SU-DHL-6 (cell line): ENCODE measurements around the gene NGF.

Source experiments
- H2AFZ ChIP-seq: fragments of 200-600 bp; sonication (generic); 2 replicates; pipeline ENCODE4 v1.6.1; 2014; ENCODE audit warnings: low read depth, mild to moderate bottlenecking, moderate library complexity, mixed read lengths, antibody characterized with exemption, low read length; ENCODE audit not compliant: severe bottlenecking
- H3F3A ChIP-seq: fragments of 200-600 bp; shearing (Covaris generic); 2 replicates; pipeline ENCODE4 v1.6.0; 2016; ENCODE audit warnings: antibody characterized with exemption, mild to moderate bottlenecking; ENCODE audit not compliant: insufficient read depth
- H3K27ac ChIP-seq: fragments of 200-600 bp; sonication (generic); 2 replicates; pipeline ENCODE4 v1.5.1; 2016; ENCODE audit warnings: low read depth, mild to moderate bottlenecking, low read length, moderate library complexity, mixed read lengths
- H3K27me3 ChIP-seq: fragments of 200-600 bp; sonication (generic), shearing (Covaris generic); 2 replicates; pipeline ENCODE4 v1.6.0; 2014; ENCODE audit warnings: mild to moderate bottlenecking, low read length
- H3K36me3 ChIP-seq: fragments of 200-600 bp; sonication (generic); 2 replicates; pipeline ENCODE4 v1.6.1; 2014; ENCODE audit warnings: mild to moderate bottlenecking, low read length, mixed read lengths
- H3K4me2 ChIP-seq: fragments of 300-600, 200-600 bp; shearing (Covaris generic), sonication (generic); 2 replicates; pipeline ENCODE4 v1.6.0; 2014; ENCODE audit warnings: low read length, low read depth, mild to moderate bottlenecking; ENCODE audit not compliant: poor library complexity, severe bottlenecking
- H3K4me3 ChIP-seq: fragments of 200-600 bp; sonication (generic); 2 replicates; pipeline ENCODE4 v1.5.1; 2014; ENCODE audit warnings: antibody characterized with exemption, low read length, mild to moderate bottlenecking, mixed read lengths; ENCODE audit not compliant: insufficient read depth, poor library complexity, severe bottlenecking
- H3K79me2 ChIP-seq: fragments of 200-600 bp; sonication (generic); 2 replicates; pipeline ENCODE4 v1.6.1; 2014; ENCODE audit warnings: mild to moderate bottlenecking, low read length, moderate library complexity; ENCODE audit not compliant: insufficient read depth
- H3K9ac ChIP-seq: fragments of 200-600 bp; sonication (generic); 2 replicates; pipeline ENCODE4 v1.7.0; 2014; ENCODE audit warnings: mild to moderate bottlenecking, low read length
- H3K9me2 ChIP-seq: fragments of 200-600 bp; sonication (generic); replicated peaks from 2 replicates; pipeline ENCODE4 v1.6.1; 2014; ENCODE audit warnings: low read length; ENCODE audit not compliant: insufficient read depth
- H3K9me3 ChIP-seq: fragments of 200-600 bp; sonication (generic); 2 replicates; pipeline ENCODE4 v1.6.1; 2014; ENCODE audit warnings: low read length, mixed read lengths; ENCODE audit not compliant: insufficient read depth
- H4K20me1 ChIP-seq: fragments of 200-600 bp; sonication (generic); 2 replicates; pipeline ENCODE4 v1.6.1; 2014; ENCODE audit warnings: low read depth, mild to moderate bottlenecking, antibody characterized with exemption, low read length, moderate library complexity, mixed read lengths
- EZH2phosphoT487 ChIP-seq: fragments of 200-600 bp; sonication (generic), shearing (Covaris generic); conservative IDR thresholded peaks from 2 replicates; pipeline ENCODE4 v1.6.1; 2018; ENCODE audit warnings: mild to moderate bottlenecking, antibody characterized with exemption, low read length, moderate library complexity, mixed read lengths
- TF ChIP-seq, protein P1 (sequence below): fragments of 200-600 bp; sonication (generic); IDR thresholded peaks from one replicate; pipeline ENCODE4 v1.5.1; 2017; ENCODE audit warnings: antibody characterized with exemption, mild to moderate bottlenecking, low read length, moderate library complexity; ENCODE audit not compliant: insufficient read depth, poor library complexity, severe bottlenecking

NGF gene

DNA sequence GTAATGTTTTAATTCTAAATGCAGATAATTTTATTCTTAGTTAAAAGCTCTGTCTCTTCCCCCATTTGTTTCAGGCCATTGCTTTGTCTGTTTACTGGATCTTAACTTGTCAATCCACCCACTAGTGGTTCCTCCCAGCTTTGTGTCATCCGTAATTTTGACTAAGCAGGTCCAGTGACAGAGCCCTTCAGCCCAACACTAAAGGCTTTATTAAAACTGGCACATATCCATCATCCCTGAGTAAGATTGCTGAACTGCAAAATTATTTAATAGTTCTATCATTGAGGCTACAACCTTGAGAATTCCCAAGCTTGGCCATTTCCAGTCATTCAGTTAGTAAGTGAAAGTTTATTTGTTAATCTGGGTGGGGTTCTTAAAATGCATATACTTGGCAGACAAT, 96.7 kb downstream of the NGF start:
- Histone ChIP-seq H3K36me3 (no peaks in the 10 kb centered on the region), H3K27me3 (no peaks in the 10 kb centered on the region), H3K9me3 (no peaks in the 10 kb centered on the region), H3K9me2 (no peaks in the 10 kb centered on the region), H2AFZ (no peak overlapping the region), H3K4me3 (no peak overlapping the region), H4K20me1 (no peaks in the 10 kb centered on the region), H3K27ac (no peak overlapping the region), H3K4me2 (no peak overlapping the region), H3F3A (no peaks in the 10 kb centered on the region), H3K79me2 (no peaks in the 10 kb centered on the region), H3K9ac (no peak overlapping the region)
- no peak for TF ChIP-seq EZH2phosphoT487
- TF ChIP-seq, protein P1, sequence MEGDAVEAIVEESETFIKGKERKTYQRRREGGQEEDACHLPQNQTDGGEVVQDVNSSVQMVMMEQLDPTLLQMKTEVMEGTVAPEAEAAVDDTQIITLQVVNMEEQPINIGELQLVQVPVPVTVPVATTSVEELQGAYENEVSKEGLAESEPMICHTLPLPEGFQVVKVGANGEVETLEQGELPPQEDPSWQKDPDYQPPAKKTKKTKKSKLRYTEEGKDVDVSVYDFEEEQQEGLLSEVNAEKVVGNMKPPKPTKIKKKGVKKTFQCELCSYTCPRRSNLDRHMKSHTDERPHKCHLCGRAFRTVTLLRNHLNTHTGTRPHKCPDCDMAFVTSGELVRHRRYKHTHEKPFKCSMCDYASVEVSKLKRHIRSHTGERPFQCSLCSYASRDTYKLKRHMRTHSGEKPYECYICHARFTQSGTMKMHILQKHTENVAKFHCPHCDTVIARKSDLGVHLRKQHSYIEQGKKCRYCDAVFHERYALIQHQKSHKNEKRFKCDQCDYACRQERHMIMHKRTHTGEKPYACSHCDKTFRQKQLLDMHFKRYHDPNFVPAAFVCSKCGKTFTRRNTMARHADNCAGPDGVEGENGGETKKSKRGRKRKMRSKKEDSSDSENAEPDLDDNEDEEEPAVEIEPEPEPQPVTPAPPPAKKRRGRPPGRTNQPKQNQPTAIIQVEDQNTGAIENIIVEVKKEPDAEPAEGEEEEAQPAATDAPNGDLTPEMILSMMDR = no peak

DNA sequence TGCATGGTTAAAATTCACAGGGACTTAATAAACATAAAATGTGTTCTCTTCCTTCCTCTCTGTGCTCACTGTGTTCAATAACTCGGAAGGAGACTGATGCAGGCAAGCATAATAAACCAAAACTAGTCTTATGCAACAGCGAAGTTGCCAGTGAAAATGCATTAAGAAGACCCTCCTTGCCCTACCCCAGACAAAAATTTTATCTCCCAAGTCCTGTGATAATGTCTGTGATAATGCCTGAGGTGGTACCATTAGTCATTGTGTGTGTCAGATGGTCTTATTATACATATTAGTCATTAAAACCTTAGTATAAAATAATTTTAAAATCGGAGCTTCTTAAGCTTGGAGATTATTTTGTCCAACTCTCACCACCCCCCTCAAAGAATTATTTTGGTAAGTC, 97.8 kb downstream of the NGF start:
- no peak for TF ChIP-seq EZH2phosphoT487
- TF ChIP-seq, protein P1 = no peak
- Histone ChIP-seq H3K4me2 (no peak overlapping the region), H3K27me3 (no peaks in the 10 kb centered on the region), H3K79me2 (no peaks in the 10 kb centered on the region), H3K9ac (no peak overlapping the region), H3K4me3 (no peak overlapping the region), H4K20me1 (no peaks in the 10 kb centered on the region), H3K9me3 (no peaks in the 10 kb centered on the region), H3K9me2 (no peaks in the 10 kb centered on the region), H2AFZ (no peak overlapping the region), H3K27ac (no peak overlapping the region), H3K36me3 (no peaks in the 10 kb centered on the region), H3F3A (no peaks in the 10 kb centered on the region)

DNA sequence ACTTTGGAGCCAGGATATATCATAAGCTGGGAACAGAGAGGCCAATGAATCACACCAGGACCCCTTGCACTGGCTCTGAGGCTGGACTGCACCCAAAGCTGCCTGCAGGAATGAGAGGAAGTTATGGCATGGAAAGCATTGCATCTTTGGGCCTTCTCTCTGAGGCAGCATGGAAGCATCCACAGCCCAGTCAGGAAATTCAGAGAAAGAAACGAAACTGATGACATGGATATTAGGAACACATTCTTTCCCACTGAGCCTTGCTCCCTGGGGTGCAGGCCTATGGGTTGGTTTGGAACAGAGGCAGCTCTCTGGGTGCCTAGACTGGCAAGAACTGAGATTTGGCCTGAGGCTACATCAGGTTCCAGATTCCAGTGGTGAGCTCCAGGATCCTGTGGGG, 98.6 kb downstream of the NGF start:
- H3K4me2 ChIP-seq = no peak overlapping the region
- no peaks in the 10 kb centered on the region for H3K36me3 ChIP-seq
- no peak overlapping the region for H3K27ac ChIP-seq
- no peaks in the 10 kb centered on the region for H3F3A ChIP-seq
- H3K79me2 ChIP-seq = no peaks in the 10 kb centered on the region
- no peak for TF ChIP-seq EZH2phosphoT487
- no peaks in the 10 kb centered on the region for H3K27me3 ChIP-seq
- H3K9ac ChIP-seq = no peak overlapping the region
- H3K9me3 ChIP-seq = no peaks in the 10 kb centered on the region
- H4K20me1 ChIP-seq = no peaks in the 10 kb centered on the region
- no peak overlapping the region for H2AFZ ChIP-seq
- H3K9me2 ChIP-seq = no peaks in the 10 kb centered on the region
- no peak overlapping the region for H3K4me3 ChIP-seq

DNA sequence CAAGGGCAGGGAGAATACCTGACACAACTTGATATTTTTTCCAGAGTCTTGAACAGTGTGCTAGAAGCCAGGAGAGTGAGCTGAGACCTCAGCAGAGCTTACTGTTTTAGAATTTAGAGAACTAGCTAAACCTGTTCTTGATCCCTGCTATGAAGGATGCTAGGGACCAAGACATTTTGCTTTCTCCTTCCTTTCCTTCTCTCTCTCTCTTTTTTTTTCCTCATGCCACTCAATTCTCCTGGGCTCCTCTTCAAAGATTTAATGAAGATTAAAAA, 99.0 kb downstream of the NGF start:
- H3K9me3 ChIP-seq = no peaks in the 10 kb centered on the region
- no peak overlapping the region for H3K4me3 ChIP-seq
- no peaks in the 10 kb centered on the region for H4K20me1 ChIP-seq
- H3K79me2 ChIP-seq = no peaks in the 10 kb centered on the region
- TF ChIP-seq, protein P1 = no peak
- no peak for TF ChIP-seq EZH2phosphoT487
- H2AFZ ChIP-seq = no peak overlapping the region
- no peak overlapping the region for H3K27ac ChIP-seq
- no peaks in the 10 kb centered on the region for H3K27me3 ChIP-seq
- H3K36me3 ChIP-seq = no peaks in the 10 kb centered on the region
- no peaks in the 10 kb centered on the region for H3K9me2 ChIP-seq
- no peaks in the 10 kb centered on the region for H3F3A ChIP-seq
- no peak overlapping the region for H3K4me2 ChIP-seq
- H3K9ac ChIP-seq = no peak overlapping the region
